Caco-2 (cell line): Measurements from ENCODE around the gene TMPRSS7. TPM values are rescaled to one million over a fixed set of nuclear protein-coding genes. Genes with fewer than 3 reads are reported as not detected.

Experiments used
- BruUV-seq: library from RNA; stranded (reverse); fragments of 400-500 nt; replicated peaks from 2 replicates; lab custom pipeline; 2021; lab: Mats Ljungman, UMichigan
- CTCF ChIA-PET: fragments of 300-600 bp; sonication (Branson Sonifier 250); formaldehyde crosslinking; loops from one replicate; lab custom pipeline; 2022; ENCODE audit warnings: antibody characterized with exemption; lab: Charles Lee
- POLR2A ChIA-PET: fragments of 300-600 bp; sonication (Branson Sonifier 250); formaldehyde crosslinking; loops from one replicate; lab custom pipeline; 2022; ENCODE audit warnings: antibody characterized with exemption; lab: Charles Lee
- DNase-seq, 2 experiments: peaks; one replicate each; pipeline versions ENCODE4 v3.0.0 to v3.0.0-alpha.2; 2020 to 2022
- H3K27me3 ChIP-seq: replicated peaks from 2 replicates; pipeline ENCODE4 v1.6.0; 2011; ENCODE audit warnings: low read length; ENCODE audit not compliant: control insufficient read depth, insufficient read depth
- H3K36me3 ChIP-seq: 2 replicates; pipeline ENCODE4 v1.5.1; 2011; ENCODE audit warnings: low read length; ENCODE audit not compliant: control insufficient read depth, insufficient read depth
- H3K4me1 ChIP-seq: fragments of 250-450 bp; sonication (Bioruptor Pico); 2 replicates; pipeline ENCODE4 v1.5.1; 2020; ENCODE audit warnings: mild to moderate bottlenecking
- H3K4me3 ChIP-seq: 2 replicates; pipeline ENCODE4 v1.5.1; 2011; ENCODE audit warnings: low read depth, mild to moderate bottlenecking, control low read depth, low read length
- H3K9me3 ChIP-seq: fragments of 250-450 bp; sonication (Bioruptor Pico); 2 replicates; pipeline ENCODE4 v1.5.1; 2020; ENCODE audit warnings: mild to moderate bottlenecking, moderate library complexity
- H3K27ac Mint-ChIP-seq: one replicate; pipeline ENCODE4 v1.8.0; 2022; ENCODE audit warnings: mixed read lengths; ENCODE audit not compliant: unreplicated experiment
- H3K27me3 Mint-ChIP-seq: one replicate; pipeline ENCODE4 v1.8.0; 2022; ENCODE audit warnings: mixed read lengths; ENCODE audit not compliant: insufficient read depth, unreplicated experiment
- H3K36me3 Mint-ChIP-seq: one replicate; pipeline ENCODE4 v1.8.0; 2022; ENCODE audit warnings: mild to moderate bottlenecking, mixed read lengths; ENCODE audit not compliant: insufficient read depth, unreplicated experiment
- H3K4me1 Mint-ChIP-seq: one replicate; pipeline ENCODE4 v1.8.0; 2022; ENCODE audit warnings: low read depth, mixed read lengths; ENCODE audit not compliant: unreplicated experiment
- H3K4me3 Mint-ChIP-seq: one replicate; pipeline ENCODE4 v1.8.0; 2022; ENCODE audit warnings: mild to moderate bottlenecking, moderate library complexity, mixed read lengths; ENCODE audit not compliant: unreplicated experiment
- H3K9me3 Mint-ChIP-seq: one replicate; pipeline ENCODE4 v1.8.0; 2022; ENCODE audit warnings: mixed read lengths; ENCODE audit not compliant: unreplicated experiment
- intact Hi-C: fragments of 100-400 bp; cut with micrococcal nuclease; formaldehyde crosslinking; loops from one replicate; pipeline ENCODE4 v1.10.0; 2022; ENCODE audit not compliant: unreplicated experiment
- total RNA-seq: library from RNA; stranded (reverse); gene quantifications from 2 replicates; pipeline ENCODE4 v1.2.3, GENCODE V29; 2022
- TF ChIP-seq, protein P1 (sequence below), 2 experiments: fragments of 200-600 bp in 1 of 2; IDR thresholded peaks; 1 replicate in 1 of 2; 2 replicates in 1 of 2; pipeline versions ENCODE4 v1.5.1 to v1.8.0; 2011 to 2022; ENCODE audit warnings: antibody characterized with exemption in 1 of 2, control low read depth in 1 of 2, inconsistent platforms in 1 of 2, low read depth in 1 of 2, low read length in 1 of 2, mild to moderate bottlenecking in 1 of 2, moderate library complexity in 1 of 2; ENCODE audit not compliant: insufficient read depth in 1 of 2, severe bottlenecking in 1 of 2, unreplicated experiment in 1 of 2

Gene TMPRSS7
- total RNA-seq, 1 experiment from 2014 or later = 0.36 TPM

DNA sequence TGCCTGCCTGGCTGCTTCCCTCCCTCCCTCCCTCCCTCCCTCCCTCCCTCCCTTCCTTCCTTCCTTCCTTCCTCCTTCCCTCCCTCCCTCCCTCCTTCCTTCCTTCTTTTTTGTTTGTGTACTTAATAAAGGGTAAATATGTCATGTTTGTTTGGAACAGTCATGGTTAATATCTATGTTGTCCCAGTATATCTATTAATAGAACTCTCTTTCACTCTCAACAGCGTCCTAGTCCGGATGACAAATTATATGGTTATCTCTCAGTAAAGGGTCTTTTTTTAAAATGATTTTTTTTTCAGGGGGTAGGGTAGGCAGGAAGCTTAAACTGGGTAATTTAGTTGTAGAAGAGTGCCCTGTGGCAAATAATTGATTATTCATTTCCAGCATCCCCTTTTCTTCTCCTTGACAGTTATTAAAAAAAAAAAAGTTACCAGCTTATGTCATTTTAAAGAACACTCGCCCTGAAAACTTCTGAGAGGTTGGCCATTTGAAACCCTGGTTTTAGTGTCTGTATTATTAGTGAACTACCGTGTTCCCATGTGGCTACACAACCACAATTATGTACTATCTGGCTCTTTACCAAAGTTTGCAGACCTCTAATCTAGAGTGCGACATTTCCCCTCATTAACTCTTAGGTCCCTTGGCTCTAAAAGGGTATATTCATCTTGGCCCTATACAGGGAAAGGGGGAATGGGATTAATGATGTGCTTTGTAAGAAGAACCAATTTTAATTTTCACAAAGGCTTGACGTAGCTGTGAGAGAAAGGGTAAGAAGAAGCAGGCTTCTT lies 22.1 kb upstream of the TMPRSS7 start:
- 0 out of 2 replicates have a peak, but pooled peaks cover 6% of the 10 kb centered on the region for H3K4me1 ChIP-seq
- no TSS peak for BruUV-seq
- H3K4me3 ChIP-seq = no peak overlapping the region
- H3K27me3 ChIP-seq = no peaks in the 10 kb centered on the region
- Mint-ChIP-seq H3K4me1 (no peaks in the 10 kb centered on the region), H3K27ac (no peak overlapping the region), H3K4me3 (no peak overlapping the region), H3K36me3 (no peaks in the 10 kb centered on the region), H3K9me3 (no peaks in the 10 kb centered on the region), H3K27me3 (no peaks in the 10 kb centered on the region)
- TF ChIP-seq, protein P1, sequence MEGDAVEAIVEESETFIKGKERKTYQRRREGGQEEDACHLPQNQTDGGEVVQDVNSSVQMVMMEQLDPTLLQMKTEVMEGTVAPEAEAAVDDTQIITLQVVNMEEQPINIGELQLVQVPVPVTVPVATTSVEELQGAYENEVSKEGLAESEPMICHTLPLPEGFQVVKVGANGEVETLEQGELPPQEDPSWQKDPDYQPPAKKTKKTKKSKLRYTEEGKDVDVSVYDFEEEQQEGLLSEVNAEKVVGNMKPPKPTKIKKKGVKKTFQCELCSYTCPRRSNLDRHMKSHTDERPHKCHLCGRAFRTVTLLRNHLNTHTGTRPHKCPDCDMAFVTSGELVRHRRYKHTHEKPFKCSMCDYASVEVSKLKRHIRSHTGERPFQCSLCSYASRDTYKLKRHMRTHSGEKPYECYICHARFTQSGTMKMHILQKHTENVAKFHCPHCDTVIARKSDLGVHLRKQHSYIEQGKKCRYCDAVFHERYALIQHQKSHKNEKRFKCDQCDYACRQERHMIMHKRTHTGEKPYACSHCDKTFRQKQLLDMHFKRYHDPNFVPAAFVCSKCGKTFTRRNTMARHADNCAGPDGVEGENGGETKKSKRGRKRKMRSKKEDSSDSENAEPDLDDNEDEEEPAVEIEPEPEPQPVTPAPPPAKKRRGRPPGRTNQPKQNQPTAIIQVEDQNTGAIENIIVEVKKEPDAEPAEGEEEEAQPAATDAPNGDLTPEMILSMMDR (IDR thresholded peaks at IDR 0.05; ENCODE audit: insufficient read depth in 1 of 2, low read depth in 1 of 2, low read length in 1 of 2, severe bottlenecking in 1 of 2, unreplicated experiment in 1 of 2) = no peak
- intact Hi-C loops = no loop called here
- H3K9me3 ChIP-seq = no peaks in the 10 kb centered on the region
- DNase-seq = no peak
- CTCF ChIA-PET = interaction anchor here (1.5 to 2.3 kb wide), 9 partner anchors 10 to 343 kb away, joined by 4 to 66 read pairs (median 11); partner anchors contain the start of gene ABHD10
- no peaks in the 10 kb centered on the region for H3K36me3 ChIP-seq
- POLR2A ChIA-PET = interaction anchor here (0.6 kb wide), 1 partner anchor 148 kb away, joined by 3 read pairs; no protein-coding TSS in a partner anchor

DNA sequence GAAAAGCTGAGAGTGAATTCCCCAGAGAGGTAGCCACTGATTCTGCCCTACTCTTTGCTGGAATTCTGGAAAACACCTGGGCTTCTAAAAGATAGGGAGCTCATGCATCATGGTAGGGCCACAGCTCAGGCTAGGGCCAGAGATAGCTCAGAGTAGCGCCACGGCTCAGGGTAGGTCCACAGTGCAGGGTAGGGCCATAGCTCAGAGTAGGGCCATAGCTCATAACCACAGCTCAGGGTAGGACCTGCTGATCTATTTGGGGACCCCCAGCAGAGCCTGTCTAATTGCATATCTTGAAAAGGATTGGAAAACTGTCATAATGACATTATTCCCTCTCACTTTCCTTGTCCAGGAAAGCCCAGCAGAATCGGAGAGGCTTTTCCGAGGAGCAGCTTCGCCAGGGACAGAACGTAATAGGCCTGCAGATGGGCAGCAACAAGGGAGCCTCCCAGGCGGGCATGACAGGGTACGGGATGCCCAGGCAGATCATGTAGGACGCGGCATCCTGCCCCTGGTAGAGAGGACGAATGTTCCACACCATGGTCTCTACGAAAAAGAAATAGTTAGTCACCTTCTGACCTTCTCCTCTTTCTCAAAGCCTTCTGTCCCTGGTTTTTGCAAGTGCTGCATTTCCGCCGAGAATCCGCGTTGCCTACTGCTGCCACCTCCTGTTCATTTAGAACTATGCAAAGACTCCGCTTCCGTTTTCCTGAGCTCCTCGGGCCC lies 21.3 kb upstream of the TMPRSS7 start:
- H3K27ac Mint-ChIP-seq = no peak overlapping the region
- TF ChIP-seq, protein P1 (IDR thresholded peaks at IDR 0.05; ENCODE audit: insufficient read depth in 1 of 2, low read depth in 1 of 2, low read length in 1 of 2, severe bottlenecking in 1 of 2, unreplicated experiment in 1 of 2) = peak; percentile 32 to 67
- Histone ChIP-seq H3K4me3 (no peak overlapping the region), H3K9me3 (no peaks in the 10 kb centered on the region), H3K36me3 (no peaks in the 10 kb centered on the region), H3K27me3 (no peaks in the 10 kb centered on the region), H3K4me1 (0 out of 2 replicates have a peak, but pooled peaks cover 6% of the 10 kb centered on the region)
- peak; percentile 57 to 66 for DNase-seq
- no TSS peak for BruUV-seq
- no peaks in the 10 kb centered on the region for H3K9me3 Mint-ChIP-seq
- CTCF ChIA-PET = interaction anchor here (0.6 to 2.3 kb wide), 19 partner anchors 9 to 344 kb away, joined by 3 to 66 read pairs (median 7); partner anchors contain the start of genes ABHD10 and TAGLN3
- H3K4me3 Mint-ChIP-seq = no peak overlapping the region
- POLR2A ChIA-PET = no interaction called here
- no peaks in the 10 kb centered on the region for H3K27me3 Mint-ChIP-seq
- H3K36me3 Mint-ChIP-seq = no peaks in the 10 kb centered on the region
- intact Hi-C loops = loop anchor here (1.0 kb wide), 1 partner anchor 24 kb away; no protein-coding TSS in a partner anchor
- H3K4me1 Mint-ChIP-seq = no peaks in the 10 kb centered on the region

DNA sequence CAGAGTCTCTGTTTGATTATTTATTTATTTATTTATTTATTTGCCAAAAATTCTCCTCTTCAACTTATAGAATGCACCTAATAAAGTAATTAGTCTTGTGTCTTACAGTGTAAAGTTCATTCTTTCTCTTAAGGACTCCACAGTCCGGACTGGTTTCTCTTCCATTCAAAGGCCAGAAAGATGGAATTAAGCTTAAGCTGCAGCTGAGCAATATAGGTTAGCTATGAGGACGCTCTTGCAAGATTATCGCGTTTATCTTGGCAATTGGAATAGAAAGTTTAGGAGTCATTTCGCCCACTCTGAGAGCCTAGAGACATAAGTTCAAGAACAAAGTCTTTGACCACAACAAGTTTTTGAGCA lies 20.8 kb upstream of the TMPRSS7 start:
- Mint-ChIP-seq H3K4me3 (no peak overlapping the region), H3K27me3 (no peaks in the 10 kb centered on the region), H3K9me3 (no peaks in the 10 kb centered on the region), H3K4me1 (no peaks in the 10 kb centered on the region), H3K36me3 (no peaks in the 10 kb centered on the region), H3K27ac (no peak overlapping the region)
- ChIA-PET CTCF (interaction anchor here (0.6 to 2.3 kb wide), 19 partner anchors 9 to 344 kb away, joined by 3 to 66 read pairs (median 7); partner anchors contain the start of genes ABHD10 and TAGLN3), POLR2A (no interaction called here)
- no peaks in the 10 kb centered on the region for H3K36me3 ChIP-seq
- H3K9me3 ChIP-seq = no peaks in the 10 kb centered on the region
- H3K4me1 ChIP-seq = 0 out of 2 replicates have a peak, but pooled peaks cover 2% of the 10 kb centered on the region
- no peaks in the 10 kb centered on the region for H3K27me3 ChIP-seq
- no peak for DNase-seq
- H3K4me3 ChIP-seq = no peak overlapping the region
- TF ChIP-seq, protein P1 (IDR thresholded peaks at IDR 0.05; ENCODE audit: insufficient read depth in 1 of 2, low read depth in 1 of 2, low read length in 1 of 2, severe bottlenecking in 1 of 2, unreplicated experiment in 1 of 2) = no peak
- no TSS peak for BruUV-seq
- intact Hi-C loops = loop anchor here (1.0 kb wide), 1 partner anchor 24 kb away; no protein-coding TSS in a partner anchor
